ENCODE data around the gene PREX1.

- no peak for TF ChIP-seq CTCF (IDR thresholded peaks at IDR 0.05)
- TF ChIP-seq POLR2AphosphoS5 (IDR thresholded peaks at IDR 0.05; ENCODE audit: low read depth, low read length), result no peak
- TF ChIP-seq REST (IDR thresholded peaks at IDR 0.05; ENCODE audit: insufficient read depth in 1 of 2, low read depth in 2 of 2, low read length in 1 of 2), result no peak
Measured at GRCh38 chr20:48839154-48839917, 11.5 kb upstream of the PREX1 start.

Data from Panc1 (cell line).